GM18858 (cell line): Measurements from ENCODE around the gene IGSF22.

ENCODE experiments used
- ATAC-seq: cut with Tn5 transposase; IDR thresholded peaks from one replicate; pipeline ENCODE4 v1.9.1; 2021; ENCODE audit not compliant: unreplicated experiment

IGSF22 gene

DNA sequence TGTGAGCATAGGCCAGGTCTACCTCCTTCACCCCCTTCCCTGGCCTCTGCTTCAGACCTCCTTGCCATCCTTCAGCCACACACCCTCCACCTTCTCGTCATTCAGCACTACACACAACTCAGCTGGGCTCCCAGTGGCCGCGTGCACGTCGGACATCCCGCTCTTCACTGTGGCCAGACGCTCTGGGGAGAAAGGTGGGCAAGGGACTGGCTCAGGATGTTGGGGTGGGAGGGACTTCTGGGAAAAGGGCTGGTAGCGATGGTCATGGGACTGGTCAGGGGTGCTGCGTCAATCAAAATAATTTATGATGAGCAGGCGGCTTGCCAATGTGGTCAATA, 11.6 kb downstream of the IGSF22 start:
- no peak for ATAC-seq

DNA sequence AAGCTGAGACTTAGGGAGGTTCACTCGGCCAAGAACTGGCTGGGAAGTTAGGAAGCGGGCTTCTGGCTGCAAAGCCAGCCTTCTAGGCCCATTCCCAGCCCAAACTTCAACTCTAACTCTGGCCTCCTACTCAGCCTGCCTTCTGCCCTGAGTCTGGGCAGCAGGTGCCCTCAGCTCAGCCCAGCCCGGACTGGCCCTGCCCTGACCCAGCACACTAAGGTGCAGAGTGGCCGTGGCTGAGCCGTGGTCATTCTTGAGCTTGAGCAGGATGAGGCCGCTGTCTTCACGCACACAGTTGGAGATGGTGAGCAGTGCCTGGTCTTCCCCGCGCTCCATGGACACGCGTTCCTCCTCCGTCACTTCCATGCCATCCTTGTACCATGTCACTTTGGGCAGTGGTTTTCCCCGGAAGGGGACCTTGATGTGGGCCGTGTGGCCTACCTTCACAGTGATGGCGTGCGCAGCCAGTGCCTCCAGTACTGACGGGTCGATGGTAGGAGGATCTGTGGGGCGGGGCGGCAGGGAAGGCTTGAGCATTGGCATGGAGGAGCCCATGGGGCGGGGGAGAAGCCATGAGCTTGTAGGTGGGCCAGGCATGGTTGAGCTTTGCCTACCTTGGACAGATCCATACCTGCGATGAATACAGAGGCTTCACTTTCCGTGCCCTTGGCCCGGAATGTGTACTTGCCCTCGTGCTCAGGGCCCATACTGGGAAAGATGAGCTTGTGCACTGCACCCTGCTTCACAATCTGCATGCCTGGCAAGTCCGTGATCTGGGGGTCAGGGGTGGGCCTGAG, 12.1 kb downstream of the IGSF22 start:
- ATAC-seq: no peak

DNA sequence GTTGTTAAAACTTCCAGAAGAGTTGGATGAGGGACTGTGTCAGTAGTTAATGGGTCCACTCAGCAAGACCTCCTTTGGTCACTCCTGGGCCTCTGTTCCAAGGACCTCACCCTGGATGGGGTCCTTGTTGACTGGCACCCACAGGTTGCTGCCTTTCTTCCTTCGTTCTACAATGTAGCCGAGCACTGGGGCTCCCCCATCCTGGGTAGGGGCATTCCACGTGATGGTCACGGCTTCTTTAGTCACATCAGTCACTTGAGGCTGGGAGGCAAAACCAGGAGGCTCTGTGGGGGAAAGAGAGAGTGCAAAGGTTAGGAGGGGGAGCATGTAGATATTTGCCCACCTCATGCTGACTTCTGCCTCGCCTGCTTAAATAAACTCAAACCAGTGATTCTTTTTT, 15.4 kb downstream of the IGSF22 start:
- ATAC-seq: no peak

DNA sequence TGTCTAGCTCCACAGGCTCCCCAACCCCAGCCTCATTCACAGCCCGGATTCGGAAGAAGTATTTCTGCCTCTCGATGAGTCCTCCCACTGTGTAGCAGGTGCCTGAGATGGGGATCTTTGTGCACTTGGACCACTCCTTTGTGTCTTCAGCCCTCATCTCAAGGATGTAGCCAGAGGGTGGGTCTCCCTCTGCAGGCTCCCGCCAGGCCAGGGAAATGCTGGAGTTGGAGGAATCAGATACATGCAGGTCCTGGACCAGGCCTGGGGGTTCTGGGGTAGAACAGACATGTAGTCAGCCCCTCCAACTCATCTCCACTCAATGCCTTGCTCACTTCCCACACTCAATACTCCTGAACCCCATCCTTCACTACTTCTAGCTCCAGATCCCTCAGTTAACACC, 16.6 kb downstream of the IGSF22 start:
- ATAC-seq: no peak

DNA sequence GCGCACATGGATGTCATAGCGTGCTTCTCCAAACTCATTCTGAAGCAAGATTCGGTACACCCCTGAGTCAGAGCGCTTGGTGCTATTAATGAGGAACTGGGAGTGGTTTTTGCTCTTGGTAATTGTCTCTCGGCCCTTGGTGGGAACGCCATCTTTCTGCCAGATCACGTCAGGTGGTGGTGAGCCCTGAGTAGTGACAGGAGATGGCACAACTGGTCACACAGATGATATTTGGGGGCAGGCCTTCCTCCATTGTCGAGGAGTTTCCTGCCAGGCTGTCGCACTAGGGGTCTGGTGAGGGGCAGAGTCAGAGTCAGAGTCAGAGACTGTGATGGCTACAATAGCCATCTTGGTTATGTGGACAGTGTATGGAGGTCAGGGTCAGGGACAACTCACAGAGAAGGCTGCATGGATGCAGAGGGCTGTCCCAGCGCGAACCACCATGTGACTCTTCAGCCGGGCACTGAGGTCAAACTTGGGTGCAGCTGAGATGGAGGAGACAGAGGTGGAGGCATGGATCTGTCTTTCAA, 18.1 kb downstream of the IGSF22 start:
- ATAC-seq: no peak

DNA sequence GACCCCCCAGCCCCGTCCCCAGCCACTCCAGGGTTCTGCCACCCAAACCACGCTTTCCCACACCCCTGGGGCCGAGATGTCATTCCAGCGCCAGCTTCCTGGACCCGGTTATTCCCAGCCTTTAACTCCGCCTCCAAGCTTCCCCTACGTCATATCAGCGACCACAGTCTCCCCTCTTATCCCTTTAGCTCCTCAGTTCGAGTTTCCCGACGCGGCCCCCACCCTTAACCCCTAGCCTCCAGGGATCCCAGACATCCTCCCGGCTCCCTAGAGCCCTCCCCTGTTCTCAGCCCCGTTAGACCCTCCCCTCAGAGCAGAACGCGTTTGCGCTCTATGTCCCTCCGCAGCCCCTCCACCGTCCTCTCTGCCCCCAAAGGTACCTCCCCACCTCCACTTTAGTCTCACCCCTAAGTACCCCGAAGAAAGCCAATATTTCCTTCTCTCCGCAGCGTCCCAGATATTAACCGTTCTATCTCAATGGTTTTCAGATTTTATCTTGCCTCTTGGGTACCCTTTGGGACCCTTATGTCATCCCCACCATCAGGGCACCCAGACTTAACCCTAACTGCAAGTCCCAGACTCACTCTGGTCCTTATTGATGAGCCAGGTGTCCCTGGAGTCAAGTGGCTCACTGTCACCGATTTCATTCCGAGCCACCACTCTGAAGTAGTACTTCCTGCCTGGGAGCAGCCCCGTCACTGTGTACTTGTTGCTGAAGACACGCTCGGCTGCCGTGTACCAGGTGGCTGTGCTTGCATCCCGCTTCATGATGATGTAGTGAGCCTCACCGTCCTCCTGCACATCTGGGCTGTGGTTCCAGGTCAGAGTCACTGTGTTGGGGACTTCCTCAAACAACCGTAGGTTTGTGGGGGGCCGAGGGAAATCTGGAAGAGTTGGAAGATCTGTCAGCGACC, 19.4 kb downstream of the IGSF22 start:
- ATAC-seq: peak; percentile 67

DNA sequence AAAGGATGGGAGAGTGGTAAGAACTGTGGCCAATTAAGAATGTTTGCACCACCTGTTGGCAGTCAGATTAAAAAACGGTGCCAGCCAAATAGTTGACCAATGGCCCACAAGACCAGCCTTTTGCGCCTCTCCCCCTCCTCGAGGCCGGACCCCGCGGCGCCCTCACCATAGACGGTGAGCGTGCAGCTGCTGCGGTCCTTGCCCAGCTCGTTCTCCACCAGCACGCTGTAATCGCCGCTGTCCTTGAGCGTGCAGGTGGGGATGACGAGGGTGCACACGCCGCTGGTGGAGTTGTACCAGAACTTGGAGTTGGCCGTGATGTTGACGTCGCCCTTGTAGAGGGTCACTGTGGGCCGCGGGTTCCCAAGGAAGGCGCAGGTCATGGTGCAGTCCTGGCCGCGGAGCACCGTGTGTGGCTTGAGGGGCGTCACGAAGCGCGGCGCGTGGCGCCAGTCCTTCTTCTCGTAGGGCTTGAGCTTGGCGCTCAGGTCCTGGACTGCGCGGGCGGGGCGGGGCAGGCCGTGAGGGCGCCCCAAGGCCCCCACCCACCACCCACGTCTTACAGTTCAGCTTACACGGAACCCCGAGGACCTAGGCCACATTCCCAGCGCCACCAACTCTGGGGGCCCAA, 20.2 kb downstream of the IGSF22 start:
- no peak for ATAC-seq

DNA sequence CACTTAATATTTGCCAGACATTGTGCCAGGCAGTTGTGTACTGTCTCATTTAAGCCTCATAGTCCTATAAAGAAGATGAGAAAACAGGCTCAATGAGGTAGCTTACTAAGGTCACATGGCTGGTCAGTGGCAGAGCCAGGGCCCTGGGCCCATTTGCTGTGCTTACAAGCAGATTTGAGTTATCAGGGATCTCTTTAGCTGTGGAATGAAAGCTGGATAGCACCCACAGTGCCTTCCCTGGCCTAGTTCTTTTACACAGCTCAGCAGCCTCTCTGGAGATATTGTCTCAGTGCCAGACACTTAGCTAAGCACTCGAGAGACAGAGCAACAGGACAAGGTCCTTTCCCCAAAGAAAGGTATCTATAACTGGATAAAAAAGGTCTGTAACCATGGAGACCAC, 21.3 kb downstream of the IGSF22 start:
- no peak for ATAC-seq

DNA sequence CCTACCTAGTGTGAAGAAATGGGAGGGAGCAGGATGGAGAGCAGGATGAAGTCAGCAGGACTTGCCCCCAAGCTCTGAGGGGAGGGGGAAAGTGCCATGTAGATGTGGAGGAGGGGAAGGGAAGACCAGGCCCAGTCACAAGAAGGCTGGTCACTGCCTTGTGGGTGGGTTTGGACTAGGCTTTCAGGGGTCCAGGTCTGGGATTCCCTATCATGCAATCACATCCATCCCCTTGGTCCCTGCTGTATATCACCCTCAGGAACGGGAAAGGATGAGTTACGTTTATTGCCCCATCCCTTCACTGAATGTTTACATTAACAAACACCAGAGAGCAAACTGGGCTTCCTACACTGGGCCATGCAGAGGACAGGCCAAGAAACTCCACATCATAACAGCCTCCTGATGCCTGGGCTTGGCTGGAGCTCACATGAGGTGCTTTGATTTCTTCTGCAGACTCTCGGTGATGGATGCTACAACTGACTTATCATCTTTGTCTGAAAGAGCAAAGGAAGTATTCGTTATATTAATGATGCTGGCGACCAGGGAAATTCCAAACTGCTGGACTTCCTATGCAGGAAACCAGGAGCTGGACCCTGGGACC, 21.8 kb downstream of the IGSF22 start:
- no peak for ATAC-seq

DNA sequence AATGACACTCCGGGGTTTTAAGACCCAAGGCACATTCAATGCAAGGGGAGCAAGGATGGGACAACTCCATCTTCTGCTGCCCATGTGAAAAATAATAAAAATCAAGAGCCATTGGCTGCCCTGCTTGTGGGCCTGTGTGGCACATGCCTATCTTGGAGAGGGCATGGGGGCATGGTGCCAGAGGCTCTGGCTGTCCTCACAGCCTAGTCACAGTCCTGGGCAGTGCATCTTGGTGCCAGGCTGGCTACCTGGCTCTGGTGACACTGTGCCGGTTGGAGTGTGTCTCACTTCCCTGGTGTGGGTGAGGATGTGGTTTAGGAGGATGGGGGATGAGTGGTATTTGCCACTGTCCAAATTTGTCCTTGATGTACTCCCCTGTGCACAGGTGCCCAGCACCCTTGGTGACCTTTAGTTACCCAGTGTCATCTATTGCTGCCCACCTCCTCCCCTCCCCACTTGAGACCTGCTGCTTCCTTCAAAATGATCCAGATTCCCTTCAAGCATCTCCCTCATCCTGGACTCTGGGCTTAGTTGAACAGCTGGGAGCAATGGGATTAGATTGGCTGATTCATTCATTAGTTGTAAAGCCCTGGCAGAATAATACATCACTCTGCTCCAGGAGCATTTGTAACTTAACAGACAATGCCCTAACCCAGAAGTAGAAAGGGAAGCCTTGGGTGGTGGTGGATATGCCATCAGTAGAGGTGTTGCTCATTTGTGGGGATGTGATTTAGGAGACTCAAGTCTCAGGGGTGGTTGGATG, 22.8 kb downstream of the IGSF22 start:
- ATAC-seq: no peak

DNA sequence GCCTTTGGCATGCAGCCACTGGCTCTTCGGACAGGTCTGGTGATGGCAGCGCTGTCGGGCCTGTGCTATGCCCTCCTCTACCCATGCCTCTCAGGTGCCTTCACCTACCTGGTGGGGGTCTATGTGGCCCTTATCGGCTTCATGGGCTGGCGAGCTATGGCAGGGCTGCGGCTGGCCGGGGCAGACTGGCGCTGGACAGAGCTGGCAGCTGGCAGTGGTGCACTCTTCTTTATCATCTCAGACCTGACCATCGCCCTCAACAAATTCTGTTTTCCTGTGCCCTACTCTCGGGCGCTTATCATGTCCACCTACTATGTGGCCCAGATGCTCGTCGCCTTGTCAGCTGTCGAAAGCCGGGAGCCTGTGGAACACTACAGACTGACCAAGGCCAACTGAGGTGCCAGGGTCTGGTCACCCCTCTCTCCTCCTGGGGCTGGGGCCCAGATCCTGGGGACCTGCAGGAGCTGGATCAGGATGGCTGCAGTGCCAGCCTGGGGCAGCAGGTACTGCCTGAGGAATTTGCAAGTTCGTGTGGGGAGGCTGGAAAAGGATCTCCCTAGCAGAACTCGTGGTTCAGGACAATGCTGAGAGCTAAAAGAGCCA, 24.3 kb downstream of the IGSF22 start:
- no peak for ATAC-seq

DNA sequence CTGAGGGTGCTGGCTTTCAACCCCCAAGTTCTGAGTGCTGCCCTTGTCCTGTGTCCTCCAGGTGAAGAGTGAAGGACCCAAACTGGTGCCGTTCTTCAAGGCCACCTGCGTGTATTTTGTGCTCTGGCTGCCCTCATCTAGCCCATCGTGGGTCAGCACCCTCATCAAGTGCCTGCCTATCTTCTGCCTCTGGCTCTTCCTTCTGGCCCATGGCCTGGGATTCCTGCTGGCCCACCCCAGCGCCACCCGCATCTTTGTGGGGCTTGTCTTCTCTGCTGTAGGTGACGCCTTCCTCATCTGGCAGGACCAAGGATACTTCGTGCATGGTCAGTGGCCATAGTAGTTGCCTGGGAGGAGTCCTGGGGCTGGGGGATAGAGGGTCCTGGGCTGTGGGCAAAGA, 25.1 kb downstream of the IGSF22 start:
- no peak for ATAC-seq

DNA sequence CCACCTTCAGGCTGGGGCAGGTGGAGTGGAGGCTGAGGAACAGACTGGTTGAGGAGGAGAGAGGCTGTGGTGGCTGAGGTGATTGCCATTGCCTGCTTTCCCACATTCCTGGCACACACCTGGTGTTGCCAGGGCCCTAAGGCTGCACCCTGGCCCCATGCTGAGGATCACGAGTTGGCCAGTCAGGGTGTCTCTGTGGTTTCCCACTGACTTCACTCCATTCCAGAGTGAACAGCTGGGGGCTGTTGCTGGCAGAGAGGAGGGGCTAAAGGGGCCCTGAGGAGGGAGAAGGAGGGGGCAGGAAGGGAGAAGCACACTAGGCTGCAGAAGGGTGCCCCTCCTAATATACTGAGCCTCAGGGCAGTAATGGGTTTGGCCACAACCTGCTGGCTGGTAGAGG, 25.6 kb downstream of the IGSF22 start:
- no peak for ATAC-seq

DNA sequence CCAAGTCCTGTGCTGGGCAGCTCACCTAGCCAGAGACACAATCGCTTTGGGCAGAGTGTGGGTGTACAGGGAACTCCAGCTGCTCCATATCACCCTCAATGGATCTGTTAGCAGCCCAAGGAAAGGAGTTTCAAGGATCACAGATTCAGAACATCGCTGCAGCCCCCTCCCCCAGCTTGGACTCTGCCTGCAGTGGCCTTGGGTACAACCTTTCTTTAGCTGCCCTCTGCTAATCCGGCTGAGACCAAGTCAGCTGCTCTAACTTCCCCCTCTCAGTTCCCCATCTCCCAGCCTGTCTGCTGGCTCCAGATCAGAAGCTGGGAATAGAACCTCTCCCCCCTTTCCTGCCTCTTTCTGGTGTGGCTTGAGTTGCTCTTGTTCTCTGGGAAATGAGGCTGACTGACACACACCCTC, 26.1 kb downstream of the IGSF22 start:
- ATAC-seq: no peak

DNA sequence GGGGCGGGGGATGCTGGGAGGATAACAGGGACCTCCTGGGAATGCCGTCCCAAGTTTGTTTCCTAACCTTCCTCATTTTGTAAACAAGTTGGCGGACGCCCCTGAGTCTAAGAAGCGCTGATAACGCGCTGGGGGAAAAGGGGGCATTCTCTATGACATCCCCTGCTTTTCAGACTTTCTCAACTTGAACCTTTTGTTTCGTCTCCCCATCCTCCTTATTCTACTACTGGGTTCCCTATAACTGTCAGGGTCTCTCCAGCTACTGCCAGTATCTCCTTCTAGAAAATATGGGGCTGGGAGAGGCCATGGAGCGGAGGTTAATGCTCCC, 26.8 kb downstream of the IGSF22 start:
- no peak for ATAC-seq

DNA sequence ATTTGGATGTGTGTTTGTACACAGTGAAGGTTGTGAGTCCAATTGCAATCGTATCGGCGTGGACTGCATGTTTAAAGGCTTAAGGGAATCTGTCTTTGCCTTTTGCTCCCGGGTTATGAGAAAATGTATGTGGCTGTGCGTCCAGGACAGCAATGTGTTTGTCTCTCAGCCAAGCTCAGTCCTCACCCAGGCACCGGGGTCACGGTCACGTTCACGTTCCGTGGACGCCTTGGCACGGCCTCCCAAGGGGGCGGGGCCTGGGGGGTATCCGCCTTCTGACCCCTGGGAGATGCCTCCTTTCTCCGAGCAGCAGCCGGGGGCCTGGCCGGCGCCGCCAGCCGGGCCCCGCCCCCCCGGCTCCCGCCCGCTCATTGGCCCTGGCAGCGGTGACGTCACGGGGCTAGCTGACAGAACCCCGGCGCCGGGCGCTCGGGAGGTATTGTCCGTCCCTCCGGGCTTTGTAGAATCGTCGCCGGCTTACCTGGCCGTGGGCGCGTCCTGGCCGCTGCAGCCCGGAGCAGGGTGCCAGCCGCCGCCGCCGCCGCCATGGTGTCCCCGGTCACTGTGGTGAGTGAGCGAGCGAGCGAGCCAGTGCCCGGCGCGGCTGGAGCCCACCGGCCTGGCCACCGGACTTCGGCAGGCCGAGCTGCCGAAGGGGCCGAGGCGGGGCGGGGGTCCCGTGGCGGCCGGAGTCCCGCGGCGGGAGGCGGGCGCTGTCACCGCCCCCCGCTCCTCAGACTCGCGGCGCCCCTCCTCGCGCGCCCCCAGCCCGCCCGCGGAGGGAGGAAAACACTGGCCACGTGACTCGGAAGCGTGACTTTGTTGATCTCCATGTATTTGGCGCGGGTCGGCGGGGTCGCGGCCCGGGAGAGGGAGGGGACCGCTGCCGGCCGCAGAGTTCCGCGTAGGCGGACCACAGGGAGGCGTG, 27.4 kb downstream of the IGSF22 start, which contains the start of gene TMEM86A:
TMEM86A (plus strand) TSS at position 439 of the 928 bp plus-strand sequence; CDS start at position 547, 108 bp downstream.
- ATAC-seq: peak; percentile 89

DNA sequence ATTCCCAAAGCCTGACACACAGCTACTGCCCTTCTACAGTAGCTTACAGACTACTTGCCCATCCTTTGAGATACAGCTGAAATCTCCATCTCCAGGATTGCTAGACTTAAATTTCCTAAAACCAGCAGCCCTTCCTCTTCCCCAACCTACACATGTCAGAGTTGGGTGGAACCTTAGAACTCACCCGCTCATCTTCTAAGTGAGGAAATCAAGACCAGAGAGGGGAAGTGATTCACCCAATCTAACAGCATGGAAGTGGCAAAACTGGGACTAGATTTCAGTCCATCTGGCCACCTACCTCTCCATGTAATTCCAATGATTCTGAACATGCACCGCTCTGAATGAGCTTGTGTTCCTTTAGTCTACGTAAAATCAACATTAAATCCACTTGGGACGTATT, 28.4 kb downstream of the IGSF22 start:
- ATAC-seq: no peak

DNA sequence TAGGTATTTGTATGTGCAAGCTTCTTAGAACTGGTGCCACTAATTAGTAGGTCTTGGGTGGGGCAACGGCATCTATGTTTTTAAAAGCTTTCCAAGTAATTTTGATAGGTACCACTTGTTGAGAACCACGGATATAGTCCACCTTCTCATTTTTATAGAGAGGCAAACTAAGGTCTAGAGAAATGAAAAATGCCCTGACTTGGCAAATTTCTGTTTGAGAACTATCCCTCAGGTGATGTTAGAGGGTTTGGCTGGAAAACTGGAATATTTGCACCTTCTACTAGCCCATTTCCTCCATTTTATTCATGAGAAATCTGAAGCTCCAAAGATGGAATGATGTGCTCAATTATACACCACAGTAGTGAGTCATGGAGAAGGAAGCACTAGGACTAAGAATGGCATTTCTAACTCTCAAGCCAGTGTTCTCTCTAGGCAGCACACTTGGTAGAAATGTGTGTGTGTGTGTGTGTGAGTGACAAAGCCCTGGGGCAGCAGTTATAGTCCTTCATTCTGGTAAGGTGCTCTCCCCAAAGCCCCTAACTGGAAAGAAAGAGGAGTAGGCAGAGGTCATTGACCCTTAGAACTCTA, 29.3 kb downstream of the IGSF22 start:
- no peak for ATAC-seq
